T-helper 9 cell (primary cell): ENCODE measurements around the gene ZSCAN9.

ENCODE experiments used
- DNase-seq: peaks from one replicate; pipeline ENCODE4 v3.0.0-alpha.2; 2020

ZSCAN9 gene

GRCh38 chr6:28224131-28225055, 682 bp upstream of the ZSCAN9 start:
- DNase-seq = no peak

GRCh38 chr6:28226460-28226859, 1.4 kb downstream of the ZSCAN9 start:
- DNase-seq = no peak

DNA sequence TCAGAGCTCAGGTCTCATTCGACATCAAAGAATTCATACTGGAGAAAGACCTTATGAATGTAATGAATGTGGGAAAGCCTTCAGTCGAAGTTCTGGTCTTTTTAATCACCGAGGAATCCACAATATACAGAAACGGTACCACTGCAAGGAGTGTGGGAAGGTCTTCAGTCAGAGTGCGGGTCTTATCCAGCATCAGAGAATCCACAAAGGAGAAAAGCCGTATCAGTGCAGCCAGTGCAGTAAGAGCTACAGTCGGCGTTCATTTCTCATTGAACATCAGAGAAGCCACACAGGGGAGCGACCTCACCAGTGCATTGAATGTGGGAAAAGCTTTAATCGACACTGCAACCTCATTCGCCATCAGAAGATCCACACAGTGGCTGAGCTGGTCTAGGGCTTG, 7.7 kb downstream of the ZSCAN9 start:
- no peak for DNase-seq

DNA sequence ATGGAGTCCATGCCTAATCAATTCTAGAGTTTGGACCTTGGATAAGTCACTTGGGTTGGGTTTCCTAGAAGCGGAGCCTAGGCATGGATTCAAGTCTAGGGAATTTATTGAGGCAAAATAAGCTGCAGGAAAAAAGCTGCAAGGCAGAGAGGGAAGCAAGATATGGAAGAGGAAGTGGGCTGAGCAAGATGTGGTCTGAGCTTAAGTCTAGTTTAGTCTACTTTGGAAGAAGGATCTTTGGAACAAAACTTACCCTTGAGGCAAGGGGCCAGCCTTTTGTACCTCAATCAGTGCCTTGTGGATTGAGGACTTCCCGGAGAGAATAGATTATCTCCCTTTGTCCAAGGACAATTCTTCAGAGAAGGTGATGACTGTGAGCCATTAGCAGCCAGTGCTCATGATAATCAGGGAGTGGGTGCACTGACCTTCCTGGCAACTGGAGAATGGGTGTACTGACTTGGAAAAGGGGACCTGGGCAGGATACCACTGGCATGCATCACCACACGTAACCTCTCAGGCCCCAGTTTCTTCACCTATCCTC, 10.9 kb downstream of the ZSCAN9 start:
- DNase-seq = no peak

DNA sequence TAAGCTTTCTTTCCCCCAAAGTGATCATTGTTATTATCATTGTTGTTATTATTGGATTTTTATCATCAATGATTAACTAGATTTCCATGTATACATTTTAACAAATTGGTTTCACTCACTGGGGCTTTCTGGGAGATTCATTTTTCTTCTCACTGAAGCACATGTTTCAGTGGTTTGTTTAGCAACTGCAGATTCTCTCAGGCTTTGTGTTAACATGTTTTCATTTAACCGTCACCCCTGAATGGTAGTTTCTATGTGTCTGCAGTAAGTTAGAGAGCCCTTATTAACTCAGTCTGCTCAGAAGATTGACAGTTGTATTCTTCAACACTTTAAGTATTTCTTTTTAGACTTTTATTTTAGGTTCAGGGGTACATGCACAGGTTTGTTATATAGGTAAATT, 14.6 kb downstream of the ZSCAN9 start:
- no peak for DNase-seq

DNA sequence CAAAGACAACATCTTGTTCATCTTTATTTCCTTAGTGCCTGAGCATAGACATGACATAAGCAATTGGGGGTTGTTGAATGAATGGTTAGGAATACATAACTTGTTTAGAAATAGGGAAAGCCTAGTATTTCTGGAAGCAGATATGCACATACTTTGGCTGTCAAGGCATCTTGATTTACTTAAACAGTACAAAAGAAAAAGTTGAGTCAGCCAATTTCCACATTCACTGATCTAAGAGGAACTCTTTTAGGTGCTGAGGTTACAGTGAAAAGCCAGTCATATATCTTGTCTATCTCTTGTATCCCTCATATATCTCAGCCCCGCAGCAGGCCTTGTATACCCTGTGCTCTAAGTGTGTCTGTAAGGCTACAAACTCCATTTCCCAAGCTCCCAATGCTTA, 15.4 kb downstream of the ZSCAN9 start:
- DNase-seq = no peak

GRCh38 chr6:28243946-28244345, 18.9 kb downstream of the ZSCAN9 start:
- DNase-seq = no peak

GRCh38 chr6:28245206-28245941, 20.3 kb downstream of the ZSCAN9 start:
- no peak for DNase-seq

- no peak for DNase-seq
Measured at GRCh38 chr6:28248916-28249315, 23.8 kb downstream of the ZSCAN9 start.

- no peak for DNase-seq
Measured at GRCh38 chr6:28250747-28251146, 25.7 kb downstream of the ZSCAN9 start.

- DNase-seq = peak; percentile 14
Measured at GRCh38 chr6:28251661-28252008, 26.6 kb downstream of the ZSCAN9 start.

- peak; percentile 72 for DNase-seq
Measured at GRCh38 chr6:28252009-28252975, 27.2 kb downstream of the ZSCAN9 start, which contains the start of gene ZKSCAN4. Gene ZKSCAN4, minus strand, starts transcription at chr6:28252269. Its CDS starts 289 bp downstream, at chr6:28251980.

DNA sequence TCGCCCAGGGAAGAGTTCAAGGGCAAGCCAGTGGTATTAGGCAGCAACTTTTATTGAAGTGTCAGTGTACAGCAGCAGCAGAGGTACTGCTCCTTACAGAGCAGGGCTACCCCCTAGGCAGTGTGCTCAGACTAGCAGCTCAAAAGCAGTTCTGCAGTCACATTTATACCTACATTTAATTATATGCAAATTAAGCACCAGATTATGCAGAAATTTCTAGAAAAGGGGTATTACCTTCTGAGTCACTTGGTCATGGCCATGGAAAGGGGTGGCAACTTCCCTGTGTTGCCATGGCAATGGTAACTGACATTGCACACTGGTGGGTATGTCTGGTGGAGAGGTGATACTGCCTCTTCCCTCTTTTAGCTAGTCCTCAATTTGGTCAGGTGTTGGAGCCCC, 29.0 kb downstream of the ZSCAN9 start:
- DNase-seq = no peak

DNA sequence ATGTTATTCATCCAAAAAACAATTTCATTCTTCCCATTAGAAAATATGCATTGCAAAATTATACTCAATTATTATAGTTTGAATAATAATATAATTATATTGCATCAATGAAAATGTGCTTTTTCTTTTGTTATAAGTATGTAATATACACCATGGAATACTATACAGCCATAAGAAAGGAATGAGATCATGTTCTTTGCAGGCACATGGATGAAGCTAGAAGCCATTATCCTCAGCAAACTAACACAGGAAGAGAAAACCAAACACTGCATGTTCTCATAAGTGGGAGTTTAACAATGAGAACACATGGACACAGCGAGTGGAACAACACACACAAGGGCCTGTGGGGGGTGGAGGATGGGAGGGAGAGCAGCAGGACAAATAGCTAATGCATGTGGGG, 32.0 kb downstream of the ZSCAN9 start:
- DNase-seq = no peak

GRCh38 chr6:28258877-28259777, 34.1 kb downstream of the ZSCAN9 start, which contains the start of gene NKAPL:
Gene NKAPL, plus strand, starts transcription at chr6:28259297. Its CDS starts 75 bp downstream, at chr6:28259372.
- DNase-seq = no peak

- DNase-seq = no peak
Measured at GRCh38 chr6:28263922-28264321, 38.8 kb downstream of the ZSCAN9 start.

GRCh38 chr6:28264834-28265401, 39.8 kb downstream of the ZSCAN9 start:
- DNase-seq = no peak

- no peak for DNase-seq
Measured at GRCh38 chr6:28266563-28266961, 41.5 kb downstream of the ZSCAN9 start.

GRCh38 chr6:28266962-28267694, 42.1 kb downstream of the ZSCAN9 start, which contains the start of gene ZSCAN26:
Gene ZSCAN26, plus strand, starts transcription at chr6:28267143. Its CDS starts 4,777 bp downstream, at chr6:28271920.
- DNase-seq = peak; percentile 67

DNA sequence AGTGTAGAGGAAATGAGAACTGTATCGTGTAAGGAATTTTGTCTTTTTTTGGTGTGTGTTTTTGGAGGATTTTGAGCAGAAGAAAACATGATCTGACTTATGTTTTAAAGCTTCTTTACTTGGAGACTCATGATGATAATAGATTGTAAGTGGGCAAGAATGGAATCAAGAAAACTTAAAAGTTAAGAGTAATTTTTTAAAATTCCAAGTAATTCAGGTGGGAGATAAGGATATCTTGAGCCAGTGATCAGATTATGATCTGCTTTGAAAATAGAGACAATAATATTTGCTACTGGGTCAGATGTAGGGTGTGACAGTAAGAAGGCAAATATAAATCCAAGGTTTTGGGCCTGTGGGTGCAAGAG, 42.6 kb downstream of the ZSCAN9 start:
- DNase-seq = no peak
